Subcutaneous abdominal adipose tissue (tissue), 5 donors: ENCODE data around the gene YOD1.

Experiments
- H3K27ac ChIP-seq: one replicate; pipeline ENCODE4 v1.7.0; 2013; ENCODE audit warnings: low read depth, mild to moderate bottlenecking, inconsistent platforms, low read length, moderate library complexity
- H3K27me3 ChIP-seq, 5 donors: one replicate each; pipeline ENCODE4 v1.7.0; 2013; ENCODE audit warnings: low read length in 5 of 5, inconsistent platforms in 1 of 5; ENCODE audit not compliant: control insufficient read depth in 5 of 5, insufficient read depth in 4 of 5
- H3K36me3 ChIP-seq, 5 donors: one replicate each; pipeline ENCODE4 v1.7.0; 2013; ENCODE audit warnings: low read length in 5 of 5; ENCODE audit not compliant: control insufficient read depth in 5 of 5, insufficient read depth in 5 of 5
- H3K4me1 ChIP-seq, 5 donors: one replicate each; pipeline ENCODE4 v1.7.0; 2013; ENCODE audit warnings: low read length in 5 of 5, mild to moderate bottlenecking in 3 of 5, moderate library complexity in 1 of 5; ENCODE audit not compliant: control insufficient read depth in 5 of 5, insufficient read depth in 5 of 5
- H3K4me3 ChIP-seq, 5 donors: one replicate each; pipeline ENCODE4 v1.7.0; 2013; ENCODE audit warnings: low read length in 5 of 5, low read depth in 1 of 5
- H3K9ac ChIP-seq, 5 donors: one replicate each; pipeline ENCODE4 v1.7.0; 2013; ENCODE audit warnings: low read length in 5 of 5, mild to moderate bottlenecking in 4 of 5, moderate library complexity in 3 of 5
- H3K9me3 ChIP-seq, 5 donors: one replicate each; pipeline ENCODE4 v1.7.0; 2013; ENCODE audit warnings: low read length in 5 of 5; ENCODE audit not compliant: control insufficient read depth in 5 of 5
- donor health status: healthy.
- donor health status: healthy.
- donor health status: healthy.
- donor health status: healthy.
- donor health status: healthy.

Gene YOD1

GRCh38 chr1:207035877-207036551 is 15.0 kb downstream of the YOD1 start:
- H3K9ac ChIP-seq, result no peak overlapping the region
- no peaks in the 10 kb centered on the region for H3K4me1 ChIP-seq
- H3K27me3 ChIP-seq, result peaks cover 0 to 8% (median 3%) of the 10 kb centered on the region in 5 donors
- H3K4me3 ChIP-seq, result no peak overlapping the region
- H3K36me3 ChIP-seq, result no peaks in the 10 kb centered on the region
- H3K27ac ChIP-seq, result no peak overlapping the region
- no peaks in the 10 kb centered on the region for H3K9me3 ChIP-seq

GRCh38 chr1:207034998-207035397 is 16.0 kb downstream of the YOD1 start:
- Histone ChIP-seq H3K36me3 (no peaks in the 10 kb centered on the region), H3K27me3 (peaks cover 0 to 8% (median 6%) of the 10 kb centered on the region in 5 donors), H3K4me3 (no peak overlapping the region), H3K9me3 (no peaks in the 10 kb centered on the region), H3K9ac (no peak overlapping the region), H3K27ac (no peak overlapping the region), H3K4me1 (no peaks in the 10 kb centered on the region)

DNA sequence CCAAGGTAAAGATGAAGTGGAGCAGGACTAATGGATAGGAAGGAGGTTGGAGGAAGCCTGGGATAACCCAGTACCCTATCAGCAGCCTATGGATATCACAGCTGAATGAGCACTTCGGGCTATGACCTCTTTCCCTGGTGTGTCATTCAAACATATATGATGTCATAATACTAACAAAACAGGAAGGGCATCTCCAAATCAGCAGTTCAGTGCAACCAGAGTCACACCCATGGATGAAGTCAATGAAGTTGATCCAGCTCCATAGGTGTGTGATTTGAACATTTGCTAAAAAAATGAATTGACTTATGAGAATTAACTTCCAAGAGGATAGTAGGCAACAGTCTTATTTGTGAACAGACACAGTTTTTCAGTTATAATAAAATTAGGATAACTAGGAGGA is 16.8 kb downstream of the YOD1 start:
- Histone ChIP-seq H3K4me3 (no peak overlapping the region), H3K27ac (no peak overlapping the region), H3K9me3 (no peaks in the 10 kb centered on the region)

GRCh38 chr1:207033302-207033701 is 17.7 kb downstream of the YOD1 start:
- Histone ChIP-seq H3K36me3 (no peaks in the 10 kb centered on the region), H3K9me3 (no peaks in the 10 kb centered on the region), H3K4me3 (no peak overlapping the region), H3K4me1 (no peaks in the 10 kb centered on the region), H3K27me3 (peaks cover 0 to 8% (median 8%) of the 10 kb centered on the region in 5 donors), H3K9ac (no peak overlapping the region), H3K27ac (no peak overlapping the region)

More for the DNA sequence above, 16.8 kb downstream of the YOD1 start:
- Histone ChIP-seq H3K9ac (no peak overlapping the region), H3K36me3 (no peaks in the 10 kb centered on the region), H3K27me3 (peaks cover 0 to 8% (median 8%) of the 10 kb centered on the region in 5 donors), H3K4me1 (no peaks in the 10 kb centered on the region)

- H3K9ac ChIP-seq, result no peak within 1 kb of the TSS
- H3K4me3 ChIP-seq, result no peak within 1 kb of the TSS
- H3K27me3 ChIP-seq, result peaks cover 0 to 8% (median 8%) of the 10 kb centered on the region in 5 donors
- no peaks in the 10 kb centered on the region for H3K9me3 ChIP-seq
- H3K36me3 ChIP-seq, result no peaks in the 10 kb centered on the region
- no peak within 1 kb of the TSS for H3K27ac ChIP-seq
- no peaks in the 10 kb centered on the region for H3K4me1 ChIP-seq
Measured at GRCh38 chr1:207032528-207033017, 18.4 kb downstream of the YOD1 start, which contains the start of gene C1orf116. C1orf116 (minus strand) TSS chr1:207032756; CDS start chr1:207027598, 5,158 bp downstream.

GRCh38 chr1:207031632-207032264 is 19.3 kb downstream of the YOD1 start:
- H3K4me1 ChIP-seq, result no peaks in the 10 kb centered on the region
- no peaks in the 10 kb centered on the region for H3K9me3 ChIP-seq
- H3K4me3 ChIP-seq, result no peak overlapping the region
- peaks cover 0 to 8% (median 8%) of the 10 kb centered on the region in 5 donors for H3K27me3 ChIP-seq
- no peaks in the 10 kb centered on the region for H3K36me3 ChIP-seq
- H3K27ac ChIP-seq, result no peak overlapping the region
- no peak overlapping the region for H3K9ac ChIP-seq

GRCh38 chr1:207031016-207031415 is 20.0 kb downstream of the YOD1 start:
- peaks cover 0 to under 1% (median 0%) of the 10 kb centered on the region in 5 donors for H3K4me1 ChIP-seq
- H3K4me3 ChIP-seq, result no peak overlapping the region
- H3K27me3 ChIP-seq, result peaks cover 0 to 8% (median 8%) of the 10 kb centered on the region in 5 donors
- no peak overlapping the region for H3K9ac ChIP-seq
- H3K36me3 ChIP-seq, result no peaks in the 10 kb centered on the region
- no peaks in the 10 kb centered on the region for H3K9me3 ChIP-seq
- no peak overlapping the region for H3K27ac ChIP-seq

DNA sequence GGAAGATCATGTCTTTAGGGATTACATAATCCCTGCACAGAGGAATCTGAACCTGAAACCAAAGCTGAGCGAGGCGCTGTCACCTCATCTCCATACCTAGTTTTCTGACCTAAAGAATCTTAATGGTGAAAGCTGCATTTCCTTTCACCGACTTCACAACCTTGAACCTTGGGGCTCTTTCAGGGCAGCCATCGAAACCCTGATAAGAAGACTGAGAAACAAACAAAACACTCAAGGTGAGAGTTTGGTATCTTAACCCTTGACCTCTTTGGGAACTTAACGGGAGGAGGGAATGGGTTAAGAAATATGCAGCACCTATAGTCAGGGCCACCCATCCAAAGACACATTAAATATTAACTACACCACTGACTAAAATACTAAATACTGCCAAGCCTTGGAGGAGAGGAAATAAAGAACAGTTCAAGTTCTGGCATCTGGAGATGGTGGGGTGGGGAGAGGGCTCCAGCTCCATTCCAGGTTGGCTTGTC is 20.4 kb downstream of the YOD1 start:
- peaks cover 0 to 5% (median 2%) of the 10 kb centered on the region in 5 donors for H3K4me1 ChIP-seq

GRCh38 chr1:207029701-207030521 is 21.1 kb downstream of the YOD1 start:
- H3K36me3 ChIP-seq, result no peaks in the 10 kb centered on the region
- H3K27ac ChIP-seq, result no peak overlapping the region
- no peak overlapping the region for H3K9ac ChIP-seq
- no peak overlapping the region for H3K4me3 ChIP-seq
- peaks cover 0 to 8% (median 8%) of the 10 kb centered on the region in 5 donors for H3K27me3 ChIP-seq
- H3K4me1 ChIP-seq, result peaks cover 0 to 9% (median 7%) of the 10 kb centered on the region in 5 donors
- no peaks in the 10 kb centered on the region for H3K9me3 ChIP-seq

More for the DNA sequence above, 20.4 kb downstream of the YOD1 start:
- H3K4me3 ChIP-seq, result no peak overlapping the region
- no peak overlapping the region for H3K27ac ChIP-seq
- H3K36me3 ChIP-seq, result no peaks in the 10 kb centered on the region
- H3K27me3 ChIP-seq, result peaks cover 0 to 8% (median 8%) of the 10 kb centered on the region in 5 donors
- no peaks in the 10 kb centered on the region for H3K9me3 ChIP-seq
- no peak overlapping the region for H3K9ac ChIP-seq
